GM21390 (cell line): ENCODE results near the gene FBXO33.

ENCODE experiments used
- ATAC-seq: cut with Tn5 transposase; IDR thresholded peaks from one replicate; pipeline ENCODE4 v1.9.1; 2021; ENCODE audit not compliant: unreplicated experiment

FBXO33 gene, protein sequence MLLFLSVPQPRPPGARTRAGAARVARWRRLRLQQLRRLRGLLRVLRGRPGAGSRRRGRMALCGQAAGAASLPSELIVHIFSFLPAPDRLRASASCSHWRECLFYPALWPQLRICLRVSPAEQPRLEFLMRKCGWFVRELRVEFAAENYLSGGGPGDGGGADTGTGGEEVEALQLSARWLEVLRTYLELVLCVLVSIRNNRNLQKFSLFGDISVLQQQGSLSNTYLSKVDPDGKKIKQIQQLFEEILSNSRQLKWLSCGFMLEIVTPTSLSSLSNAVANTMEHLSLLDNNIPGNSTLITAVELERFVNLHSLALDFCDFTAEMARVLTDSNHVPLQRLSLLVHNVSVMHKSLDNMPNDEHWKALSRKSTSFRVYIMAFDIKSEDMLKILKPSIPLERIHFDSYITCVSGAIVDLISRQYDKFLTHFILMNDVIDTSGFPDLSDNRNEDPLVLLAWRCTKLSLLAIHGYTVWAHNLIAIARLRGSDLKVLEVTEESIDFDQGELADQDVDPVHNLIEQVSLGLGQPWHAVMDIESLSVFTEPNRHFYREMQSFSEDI

DNA sequence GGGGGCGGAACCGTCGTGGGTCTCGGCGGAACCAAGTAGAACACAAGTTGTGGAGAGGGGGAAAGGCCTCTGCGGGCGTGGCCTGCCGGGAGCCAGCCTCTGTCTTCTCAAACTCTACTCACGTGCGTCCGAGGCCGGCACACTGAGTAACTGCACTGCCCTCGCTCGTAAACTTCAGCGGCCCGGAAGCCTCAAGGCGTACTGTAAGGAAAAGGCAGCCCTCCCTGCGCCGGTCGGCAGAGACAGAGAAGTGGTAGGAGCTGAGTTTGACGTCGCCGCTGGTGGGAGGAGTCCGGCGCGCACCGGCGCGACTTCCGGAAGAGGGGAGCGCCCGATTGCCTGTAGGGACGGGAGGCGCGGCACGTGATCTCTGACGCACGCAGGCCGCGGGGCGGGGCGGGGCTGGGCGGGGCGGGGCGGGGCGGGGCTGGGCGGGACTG lies at the start of gene FBXO33:
Gene FBXO33, minus strand, starts transcription at position 255 of the 440 bp plus-strand sequence. CDS start 271 bp downstream, outside the sequence.
- peak; percentile 77 for ATAC-seq

DNA sequence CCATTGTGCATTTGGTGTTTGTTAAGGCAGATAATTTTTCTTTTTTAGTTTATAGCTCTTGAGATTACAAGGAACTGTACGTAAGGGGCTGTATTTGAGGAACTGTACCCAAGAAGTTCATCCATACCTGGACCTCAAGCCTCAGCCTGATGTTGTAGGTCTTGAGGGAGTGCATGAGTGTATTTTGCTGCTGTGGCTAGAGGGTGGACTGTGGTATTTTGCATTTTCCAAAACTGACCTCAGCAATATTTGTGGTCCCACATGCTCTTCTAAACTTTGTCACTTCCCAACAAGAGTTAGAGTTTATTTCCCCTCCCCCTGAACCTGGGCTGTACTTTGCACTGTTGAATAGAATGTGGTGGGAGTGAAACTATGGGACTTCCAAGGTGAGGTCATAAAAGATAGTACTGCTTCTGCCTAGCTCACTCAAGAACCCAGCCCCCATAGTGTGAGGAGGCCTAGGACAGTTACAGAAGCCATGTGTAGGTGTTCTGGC lies 42.2 kb upstream of the FBXO33 start:
- ATAC-seq = peak; percentile 88

DNA sequence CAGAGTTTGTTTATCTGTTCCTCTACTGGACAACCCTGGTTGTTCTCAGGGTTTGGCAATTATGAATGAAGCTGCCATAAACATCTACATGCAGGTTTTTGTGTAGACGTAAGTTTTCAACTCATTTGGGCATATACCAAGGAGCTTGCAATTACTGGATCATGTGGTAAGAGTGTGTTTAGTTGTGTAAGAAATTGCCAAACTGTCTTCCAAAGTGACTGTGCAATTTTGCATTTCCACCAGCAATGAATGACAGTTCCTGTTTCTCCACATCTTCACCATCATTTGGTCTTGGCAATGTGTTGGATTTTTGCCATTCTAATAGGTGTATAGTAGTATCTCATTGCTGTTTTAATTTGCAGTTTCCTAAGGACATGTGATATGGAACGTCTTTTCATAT lies 39.8 kb upstream of the FBXO33 start:
- ATAC-seq = no peak

DNA sequence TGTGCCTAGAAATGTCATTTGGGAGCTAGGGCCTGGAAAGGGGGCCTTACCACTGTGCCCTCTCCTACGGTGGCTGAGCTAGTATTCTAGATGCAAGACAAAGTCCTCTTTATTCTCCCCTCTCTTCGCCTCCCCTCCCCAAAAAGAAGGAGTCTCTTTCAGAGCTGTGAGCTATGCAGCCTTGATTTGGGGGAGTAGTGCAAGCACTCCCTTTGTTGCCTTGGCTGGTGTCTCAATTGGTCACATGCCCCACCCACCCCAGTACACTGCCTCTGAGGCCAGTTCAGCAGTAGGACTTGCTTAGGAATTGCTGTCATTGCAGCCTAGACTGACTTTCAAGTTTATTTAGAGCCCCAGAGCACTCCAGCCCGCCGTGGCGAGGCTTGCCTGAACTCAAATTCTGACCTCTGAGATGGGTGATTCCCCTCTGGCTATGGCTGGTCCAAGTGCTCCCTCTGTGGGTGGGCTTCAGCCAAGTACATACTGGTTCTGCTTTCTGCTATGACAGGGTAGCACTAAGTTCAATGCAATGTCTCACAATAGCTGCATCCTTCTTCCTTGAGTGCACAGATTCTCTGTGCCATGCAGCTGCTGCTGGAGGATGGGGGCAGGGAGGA lies 37.0 kb upstream of the FBXO33 start:
- ATAC-seq = peak; percentile 97

DNA sequence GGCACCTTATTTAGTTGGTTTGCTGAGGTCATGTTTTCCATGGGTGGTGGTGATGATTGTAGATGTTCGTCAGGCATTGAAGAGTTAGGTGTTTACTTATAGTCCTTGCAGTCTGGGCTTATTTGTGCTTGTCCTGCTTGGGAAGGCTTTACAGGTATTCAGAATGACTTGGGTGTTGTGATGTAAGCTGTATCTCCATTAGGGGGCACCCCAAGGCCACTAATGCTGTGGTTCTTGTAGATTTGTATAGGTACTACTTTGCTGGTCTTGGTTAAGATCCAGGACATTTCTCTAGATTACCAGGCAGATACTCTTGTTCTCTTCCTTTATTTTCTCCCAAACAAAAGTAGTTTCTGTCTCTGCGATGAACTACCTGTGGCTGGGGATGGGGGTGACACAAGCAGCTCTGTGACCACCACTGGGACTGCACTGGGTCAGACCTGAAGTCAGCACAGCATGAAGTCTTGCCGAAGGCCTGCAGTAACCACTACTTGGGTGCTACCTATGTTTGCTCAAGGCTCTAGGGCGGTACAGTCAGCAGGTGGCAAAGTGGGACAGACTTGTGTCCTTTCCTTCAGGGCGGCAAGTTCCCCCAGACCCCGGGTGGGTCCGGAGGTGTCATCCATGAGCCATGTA lies 35.8 kb upstream of the FBXO33 start:
- ATAC-seq = peak; percentile 53

DNA sequence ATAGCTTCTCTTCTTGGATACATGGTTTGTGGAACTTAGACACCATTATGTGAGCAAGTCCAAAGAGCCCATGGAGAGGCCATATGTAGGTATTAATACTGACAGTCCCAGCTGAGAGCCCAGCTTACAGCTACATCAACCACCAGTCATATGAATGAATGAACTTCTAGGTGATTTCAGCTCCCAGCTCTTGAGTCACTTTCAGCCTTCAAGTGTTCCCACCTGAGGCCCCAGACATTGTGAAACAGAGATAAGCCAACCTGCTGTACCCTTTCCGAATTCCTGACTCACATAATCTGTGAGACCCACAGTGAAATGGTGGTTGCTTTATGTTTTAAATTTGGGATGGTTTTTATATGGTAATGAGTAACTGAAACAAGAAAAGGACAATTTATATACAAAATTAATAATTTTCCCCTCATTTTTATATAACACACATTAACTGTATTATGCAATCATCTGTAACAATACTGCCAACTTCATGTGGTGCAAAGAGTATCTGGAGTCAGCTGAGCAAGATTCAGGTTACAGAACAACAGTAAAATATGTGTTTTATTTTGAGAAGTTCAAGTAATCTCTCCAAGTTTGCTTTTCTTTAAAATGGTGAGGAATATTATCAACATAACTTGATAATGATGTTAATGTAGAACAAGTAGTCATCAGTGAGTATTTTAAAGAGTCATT lies 27.7 kb upstream of the FBXO33 start:
- no peak for ATAC-seq

DNA sequence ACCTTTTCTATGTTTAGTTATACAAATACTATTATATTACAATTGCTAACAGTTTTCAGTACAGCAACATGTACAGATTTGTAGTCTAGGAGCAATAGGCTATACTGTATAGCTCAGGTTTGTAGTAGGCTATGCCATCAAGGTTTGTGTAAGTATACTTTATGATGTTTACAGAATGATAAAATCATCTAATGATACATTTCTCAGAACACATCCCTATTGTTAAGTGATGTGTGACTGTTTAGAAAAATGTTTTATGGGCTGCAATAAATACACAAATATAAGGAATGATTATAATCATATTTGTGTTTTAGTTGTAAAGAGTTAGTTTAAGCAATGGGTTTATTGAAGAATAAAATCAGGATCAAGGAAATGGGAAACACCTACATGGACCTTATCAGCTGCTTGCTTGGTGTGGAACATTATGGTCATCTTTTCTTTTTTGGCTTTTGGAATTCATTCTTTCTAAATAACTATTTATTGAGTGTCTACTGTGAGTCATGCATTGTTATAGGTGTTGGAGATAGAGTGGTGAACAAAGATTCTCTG lies 24.5 kb upstream of the FBXO33 start:
- no peak for ATAC-seq

DNA sequence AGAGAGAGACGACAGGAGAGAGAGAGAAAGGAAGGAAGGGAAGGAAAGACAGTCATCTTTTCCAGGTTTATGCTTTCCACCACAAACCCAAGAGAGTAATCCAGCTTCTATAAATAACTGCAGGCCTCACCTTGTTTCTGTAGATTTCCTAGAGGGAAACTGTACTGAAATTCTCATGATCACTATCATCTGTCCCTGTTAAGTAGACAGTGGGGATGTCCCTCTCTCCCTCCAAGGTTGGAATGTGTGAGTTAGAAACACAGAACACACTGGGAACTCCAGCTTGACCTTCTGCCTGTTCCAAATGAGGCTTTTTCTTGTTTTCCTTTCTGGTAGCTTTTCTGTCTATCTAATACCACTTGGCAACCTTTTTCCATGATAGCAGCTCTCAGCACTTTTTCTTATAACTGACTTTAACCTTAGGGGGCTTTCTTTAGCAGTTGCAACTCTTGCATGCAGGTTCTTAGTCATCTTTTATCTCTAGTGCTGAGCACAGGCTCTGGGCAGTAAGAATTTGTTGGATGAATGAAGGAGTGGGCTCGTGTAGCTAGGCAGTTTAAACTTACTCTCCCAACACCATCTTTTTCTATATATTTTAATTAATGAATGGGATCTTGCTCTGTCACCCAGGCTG lies 22.8 kb upstream of the FBXO33 start:
- no peak for ATAC-seq

DNA sequence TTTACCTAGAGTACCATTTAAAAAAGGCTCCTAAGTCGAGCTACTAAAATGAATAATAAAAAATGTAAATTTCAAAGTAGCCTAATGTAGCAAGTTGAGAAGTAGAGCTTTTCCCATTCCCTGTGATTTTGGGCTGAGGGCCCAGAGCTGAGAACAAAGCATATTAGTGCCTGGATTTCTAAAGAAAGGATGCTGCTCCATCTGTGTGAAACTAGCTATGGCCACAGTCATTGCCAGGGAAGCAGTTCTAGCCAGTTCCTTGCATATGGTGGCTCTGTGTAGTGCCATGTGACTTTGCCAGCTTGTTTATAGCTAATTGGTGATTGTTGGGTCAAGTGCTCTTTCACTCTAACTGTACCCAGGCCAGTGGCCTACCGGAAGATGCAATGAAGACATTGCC lies 20.4 kb upstream of the FBXO33 start:
- no peak for ATAC-seq

DNA sequence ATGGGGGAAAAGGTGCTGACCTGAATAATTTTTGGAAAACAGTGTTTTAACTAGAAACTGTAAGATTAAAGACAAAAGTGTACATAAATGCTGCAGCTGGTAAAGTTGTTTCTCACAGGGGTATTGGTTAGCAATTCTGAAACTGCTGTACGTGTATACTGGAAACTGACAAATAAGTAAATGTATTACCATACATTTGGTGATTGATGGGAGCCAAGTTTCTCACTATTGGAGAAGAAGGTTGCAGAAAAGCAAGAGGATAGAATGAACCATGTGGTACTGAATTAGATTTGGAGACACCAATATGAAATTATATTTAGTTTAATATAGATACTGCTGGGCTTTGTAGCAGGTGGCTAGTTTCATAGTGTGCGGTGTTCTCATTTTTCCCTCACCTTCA lies 19.6 kb upstream of the FBXO33 start:
- ATAC-seq = peak; percentile 60

DNA sequence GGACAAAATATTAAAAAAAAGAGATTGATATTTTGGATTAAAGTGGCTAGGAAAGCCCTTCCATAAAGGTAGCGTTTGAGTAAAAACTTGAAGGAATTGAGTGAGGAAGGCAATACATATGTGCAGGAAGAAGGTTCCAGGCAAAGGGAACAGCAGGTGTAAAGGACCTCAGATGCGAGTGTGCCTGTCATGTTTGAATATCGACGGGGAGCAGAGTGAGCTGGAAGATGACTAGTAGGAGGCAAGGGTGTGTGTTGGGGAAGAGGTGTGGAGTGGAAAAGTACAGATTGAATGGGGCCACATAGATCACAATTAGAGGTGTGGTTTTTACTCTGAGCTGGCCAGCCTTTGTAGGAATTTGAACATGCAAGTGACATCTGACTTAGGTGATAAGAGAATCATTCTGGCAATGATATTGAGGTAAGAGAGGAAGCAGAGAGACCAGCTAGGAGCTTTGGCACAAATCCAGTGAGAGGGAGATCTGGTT lies 15.0 kb upstream of the FBXO33 start:
- ATAC-seq = no peak

DNA sequence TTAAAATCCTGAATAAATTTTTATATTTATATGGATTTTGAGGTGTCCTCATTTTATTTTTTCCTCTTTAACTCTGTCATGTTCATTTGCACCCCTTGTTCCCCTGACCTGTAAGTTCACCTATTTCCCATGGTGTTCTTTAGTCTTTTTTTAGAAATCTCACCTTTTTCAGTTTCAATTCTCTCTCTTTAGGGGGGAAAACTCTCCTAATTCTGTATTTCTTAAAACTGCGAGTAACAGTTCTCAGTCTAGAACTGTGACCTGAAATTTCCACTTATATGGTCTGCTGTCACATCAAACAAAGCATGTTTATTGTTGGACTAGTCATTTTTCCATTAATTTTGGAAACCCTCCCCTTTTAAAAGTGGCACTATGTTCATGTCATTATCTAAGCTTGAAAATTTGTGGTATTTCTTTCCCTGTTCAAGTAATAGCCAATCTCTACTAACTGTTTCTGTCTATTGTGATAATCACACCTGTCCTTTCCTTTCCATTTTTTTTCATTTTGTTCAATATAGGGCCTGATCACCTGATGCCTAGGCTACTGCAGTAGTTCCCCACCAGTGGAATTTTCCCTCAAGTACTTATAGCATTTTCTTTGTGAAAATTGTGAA lies 14.0 kb upstream of the FBXO33 start:
- ATAC-seq = peak; percentile 59

DNA sequence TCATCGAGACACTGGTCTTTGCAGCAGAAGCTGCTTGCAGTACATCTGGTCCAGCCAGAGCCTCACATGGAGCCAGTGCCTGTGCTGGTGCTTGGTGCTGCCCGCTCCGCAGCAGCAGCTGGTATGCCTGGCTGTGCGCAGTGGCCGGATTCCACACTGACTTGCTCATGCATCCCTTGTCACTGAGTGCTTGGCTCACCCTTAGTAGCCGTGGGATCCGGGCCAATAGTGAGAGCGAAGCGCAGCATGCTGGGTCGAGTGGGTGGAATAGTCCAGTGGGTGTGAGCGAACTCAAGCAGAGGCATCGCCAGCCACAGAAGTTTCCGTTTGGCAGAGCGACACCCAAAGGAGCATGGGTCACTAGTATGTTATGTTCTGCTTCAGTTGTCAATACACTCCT lies 10.1 kb upstream of the FBXO33 start:
- ATAC-seq = no peak

DNA sequence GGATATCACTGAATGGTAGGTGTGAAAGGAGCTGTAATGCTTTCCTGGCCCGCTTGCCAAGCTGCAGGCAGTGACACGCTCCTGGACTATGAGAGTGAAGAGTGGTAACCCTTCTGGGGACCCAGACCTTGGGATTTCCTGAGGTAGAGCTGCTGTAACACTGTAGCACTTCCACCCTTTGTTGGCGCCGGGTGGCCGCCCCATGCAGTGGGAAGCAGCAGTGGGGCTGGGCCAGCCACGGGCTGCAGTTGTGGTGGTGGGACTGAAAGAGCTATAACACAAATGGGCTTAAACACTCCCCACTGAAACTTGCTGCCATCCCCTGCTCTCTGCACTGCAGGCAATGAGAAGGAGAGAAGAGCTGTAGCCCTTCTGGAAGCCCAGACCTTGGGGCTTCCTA lies 9.6 kb upstream of the FBXO33 start:
- ATAC-seq = no peak

DNA sequence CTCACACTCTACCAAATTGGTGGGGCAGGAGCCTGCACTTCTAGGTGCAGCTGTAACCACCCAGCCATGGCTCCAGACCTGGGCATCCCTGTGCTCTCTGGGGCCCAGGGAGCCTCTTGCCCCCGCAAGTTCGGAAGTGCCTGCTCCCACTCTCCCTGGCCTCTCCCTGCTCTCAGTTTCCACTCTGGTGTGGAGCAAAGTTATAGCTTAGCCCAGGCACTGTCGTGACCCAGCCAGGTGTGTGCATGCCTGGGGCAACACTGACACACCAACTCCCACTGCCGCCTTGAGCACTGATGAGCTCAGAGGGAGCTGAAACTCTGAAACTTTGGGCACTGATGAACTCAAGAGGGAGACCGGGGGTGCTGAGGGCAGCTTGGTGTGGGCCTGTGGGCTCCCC lies 8.7 kb upstream of the FBXO33 start:
- ATAC-seq = no peak

DNA sequence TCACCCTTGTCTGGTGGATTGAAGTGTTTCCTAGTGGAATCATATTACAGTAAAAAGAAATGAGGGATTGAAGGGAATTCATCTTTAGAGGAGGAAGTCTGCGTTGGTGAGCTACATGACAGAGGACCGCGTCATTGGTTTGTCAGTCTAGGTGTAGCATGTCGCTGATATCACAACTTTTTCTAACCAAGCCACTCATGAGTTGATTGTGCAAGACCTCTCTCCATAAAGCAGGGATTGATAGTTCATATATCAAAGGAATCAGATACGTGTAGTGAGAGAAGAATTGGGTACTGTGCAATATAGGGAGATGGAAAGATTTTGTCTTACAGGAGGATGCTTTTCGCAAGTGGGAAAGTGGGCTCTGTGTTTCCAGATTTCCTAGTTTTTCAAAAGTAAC lies 3.0 kb upstream of the FBXO33 start:
- ATAC-seq = no peak

DNA sequence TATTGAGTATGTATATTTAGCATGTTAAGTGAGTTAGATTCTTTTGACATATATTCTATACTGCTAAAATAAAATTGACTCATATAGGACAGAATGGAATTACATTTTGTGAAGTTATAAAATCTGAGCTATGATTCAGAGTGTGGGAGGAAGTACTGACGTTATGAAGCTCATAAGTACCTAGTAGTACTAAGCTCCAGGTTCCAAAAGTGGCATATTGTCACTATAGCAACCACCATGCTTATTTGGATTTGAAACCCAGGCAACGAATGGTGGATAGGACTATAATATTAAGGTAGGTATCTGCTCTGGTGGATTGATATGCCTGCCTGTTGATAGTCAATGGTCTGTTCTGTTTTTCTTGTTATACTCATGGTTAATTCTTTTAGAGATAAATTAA lies 2.2 kb upstream of the FBXO33 start:
- no peak for ATAC-seq

DNA sequence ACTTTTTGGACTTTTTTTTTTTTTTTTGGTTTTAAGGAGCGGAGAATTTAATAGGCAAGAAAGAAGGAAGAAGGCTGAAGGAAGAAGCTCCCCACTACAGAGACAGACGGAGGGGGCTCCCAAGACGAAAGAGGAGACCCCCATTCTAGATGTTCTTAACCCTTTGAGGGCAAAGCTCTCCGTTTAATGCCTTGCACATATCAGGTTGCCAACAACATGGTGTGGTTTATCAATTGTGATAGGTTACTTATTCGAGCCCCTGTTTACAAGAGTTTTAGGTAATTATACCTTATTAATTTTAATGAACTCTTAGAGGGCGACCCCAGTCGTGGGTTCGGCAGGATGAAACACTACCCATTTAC lies 1.2 kb upstream of the FBXO33 start:
- ATAC-seq = no peak

DNA sequence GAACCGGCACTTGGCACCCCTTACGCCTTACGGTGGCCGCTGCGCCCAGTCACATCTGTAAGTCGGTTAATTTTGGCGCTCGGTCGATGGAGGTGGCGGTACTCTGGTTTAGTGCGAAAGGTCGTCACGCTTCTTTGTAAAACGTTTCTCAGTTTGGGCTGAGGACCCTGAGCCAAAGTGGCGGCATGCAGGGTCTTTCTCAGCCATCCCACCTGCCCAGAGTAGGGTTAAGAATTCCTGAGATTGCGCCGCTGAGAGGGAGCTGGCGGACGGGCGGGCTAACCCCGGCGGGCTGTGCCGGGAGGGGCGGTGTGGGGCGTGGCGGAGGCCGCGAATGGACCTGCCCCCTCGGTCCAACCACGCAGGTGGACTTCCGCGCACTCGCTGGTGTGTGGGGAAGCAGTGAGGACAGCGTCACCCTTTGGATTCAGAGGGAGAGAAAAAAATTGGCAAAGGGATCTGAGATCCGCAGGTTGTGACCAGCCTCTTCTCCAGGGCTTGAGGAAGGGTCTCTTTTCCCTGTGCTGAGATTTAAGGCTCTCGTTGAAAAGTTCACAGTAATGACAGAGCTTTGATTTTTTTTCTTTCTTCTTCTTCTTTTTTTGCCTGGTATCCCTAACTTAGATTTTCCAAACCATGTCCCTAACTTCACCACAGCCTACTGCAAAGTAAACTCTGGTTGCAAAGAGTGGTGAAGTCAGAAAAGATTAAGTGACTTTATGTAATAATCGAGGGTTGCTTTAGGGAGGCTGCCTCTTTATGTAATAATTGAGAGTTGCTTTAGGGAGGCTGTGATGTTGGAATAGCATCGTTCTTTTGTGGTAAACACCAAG lies 602 bp upstream of the FBXO33 start:
- peak; percentile 59 for ATAC-seq
